Lower leg skin (tissue), 4 donors: ENCODE data around the gene IFT22. TPM values are rescaled to one million over a fixed set of nuclear protein-coding genes. Genes with fewer than 3 reads are reported as not detected.
"Not testable (repeated sequence)": the region's sequence is repeated elsewhere in the genome, so short reads cannot be mapped to it uniquely, and the experiment has no call there.

ENCODE experiments used
- DNase-seq, 2 donors: peaks; one replicate each; pipeline ENCODE4 v3.0.0-alpha.2; 2019; ENCODE audit warnings: low spot score in 2 of 2
- H3K4me3 ChIP-seq: fragments of 200-600 bp; sonication (generic); 2 replicates; pipeline ENCODE4 v1.5.1; 2017; ENCODE audit warnings: mild to moderate bottlenecking, low read depth; ENCODE audit not compliant: poor library complexity, severe bottlenecking
- CTCF ChIP-seq, 3 donors: fragments of 450-650 bp; IDR thresholded peaks; one replicate each; pipeline ENCODE4 v1.5.1; 2016; ENCODE audit warnings: antibody characterized with exemption in 3 of 3, mild to moderate bottlenecking in 3 of 3, moderate library complexity in 2 of 3
- POLR2A ChIP-seq, 2 donors: fragments of 450-650 bp; IDR thresholded peaks; one replicate each; pipeline ENCODE4 v1.6.1; 2016 to 2017; ENCODE audit warnings: antibody characterized with exemption in 2 of 2, mild to moderate bottlenecking in 1 of 2, moderate library complexity in 1 of 2
- WGBS, 2 donors: methylation state at CpG; one replicate each; pipeline ENCODE4 v1.1.5; 2018; 5-methylcytosine and 5-hydroxymethylcytosine counted together
- intact Hi-C: fragments of 100-400 bp; cut with DNase I; formaldehyde crosslinking; loops from one replicate; pipeline ENCODE4 v1.15.0; 2023; ENCODE audit warnings: low total_unique reads
- total RNA-seq, 4 donors: library from RNA; depleted of rRNA; stranded (reverse); fragments of >200 nt; gene quantifications; one replicate each; pipeline ENCODE4 v1.1.0, GENCODE V29; 2016

IFT22 gene
- total RNA-seq, 4 donors from 2014 or later, result 10.7 to 15.7 (median 12.5) TPM

GRCh38 chr7:101363734-101364374 is 42.2 kb upstream of the IFT22 start:
- TF ChIP-seq POLR2A (IDR thresholded peaks at IDR 0.05), result no peak
- peak; percentile 21 to 87 for DNase-seq
- H3K4me3 ChIP-seq, result peak overlapping the region; percentile 15
- intact Hi-C loops, result no loop called here
- 2 to 4% methylated on average over 28 to 45 of the region's 52 CpGs for WGBS, 2 donors

GRCh38 chr7:101363196-101363733 is 41.7 kb upstream of the IFT22 start:
- peak overlapping the region; percentile 15 for H3K4me3 ChIP-seq
- intact Hi-C loops, result no loop called here
- WGBS, 2 donors, result 0% methylated on average over 4 of the region's 46 CpGs; no CpG with 5 or more reads in 1 of the 2 donors
- DNase-seq, result no peak
- TF ChIP-seq POLR2A (IDR thresholded peaks at IDR 0.05), result no peak
- TF ChIP-seq CTCF (IDR thresholded peaks at IDR 0.05), result no peak

GRCh38 chr7:101362334-101363195 is 41.0 kb upstream of the IFT22 start, which contains the start of gene COL26A1:
COL26A1 (plus strand) TSS chr7:101362875; CDS start chr7:101363033, 158 bp downstream.
- TF ChIP-seq POLR2A (IDR thresholded peaks at IDR 0.05) (no peak), CTCF (IDR thresholded peaks at IDR 0.05) (no peak)
- intact Hi-C loops, result no loop called here
- no peak for DNase-seq
- peak within 1 kb of the TSS; percentile 15 for H3K4me3 ChIP-seq
- 41 to 43% methylated on average over 28 to 39 of the region's 76 CpGs for WGBS, 2 donors

GRCh38 chr7:101357433-101357832 is 35.8 kb upstream of the IFT22 start:
- intact Hi-C loops, result no loop called here
- no peak for TF ChIP-seq POLR2A (IDR thresholded peaks at IDR 0.05)
- no peak for TF ChIP-seq CTCF (IDR thresholded peaks at IDR 0.05)
- 57 to 59% methylated on average over 7 of the region's 7 CpGs for WGBS, 2 donors
- DNase-seq, result no peak
- H3K4me3 ChIP-seq, result no peak overlapping the region

GRCh38 chr7:101352920-101353308 is 31.3 kb upstream of the IFT22 start:
- no peak overlapping the region for H3K4me3 ChIP-seq
- TF ChIP-seq CTCF (IDR thresholded peaks at IDR 0.05) (no peak), POLR2A (IDR thresholded peaks at IDR 0.05) (no peak)
- no peak for DNase-seq
- intact Hi-C loops, result no loop called here
- WGBS, 2 donors, result 41 to 75% methylated on average over 2 of the region's 2 CpGs

GRCh38 chr7:101349300-101349699 is 27.7 kb upstream of the IFT22 start:
- H3K4me3 ChIP-seq, DNase-seq: not testable (repeated sequence)
- 77 to 83% methylated on average over 12 of the region's 12 CpGs for WGBS, 2 donors

GRCh38 chr7:101348456-101349067 is 26.9 kb upstream of the IFT22 start:
- 94 to 96% methylated on average over 19 to 22 of the region's 32 CpGs for WGBS, 2 donors
- not testable (repeated sequence) for DNase-seq

More at GRCh38 chr7:101349300-101349699, 27.7 kb upstream of the IFT22 start:
- intact Hi-C loops, result not testable (repeated sequence)

More at GRCh38 chr7:101348456-101349067, 26.9 kb upstream of the IFT22 start:
- H3K4me3 ChIP-seq, intact Hi-C loops: not testable (repeated sequence)
